HepG2 (cell line): ENCODE results near the gene TSNAX. TPM values are rescaled to one million over a fixed set of nuclear protein-coding genes. Genes with fewer than 3 reads are reported as not detected.

Experiments
- ATAC-seq: fragments of 200-7000 bp; cut with Tn5 transposase; 3 replicates; pipeline ENCODE4 v1.9.1; 2020; ENCODE audit warnings: mild to moderate bottlenecking, moderate library complexity
- BruUV-seq: library from RNA; stranded (reverse); fragments of 400-500 nt; replicated peaks from 2 replicates; lab custom pipeline; 2021; lab: Mats Ljungman, UMichigan
- CTCF ChIA-PET: fragments of 300-600 bp; formaldehyde crosslinking; extraction: SDS; loops from one replicate; lab custom pipeline; 2021; ENCODE audit warnings: low total read pairs, inconsistent platforms, low intra/inter-chr PET ratio; lab: Yijun Ruan, JAX
- POLR2A ChIA-PET: fragments of 350-600 bp; sonication (Branson Sonifier 250); formaldehyde crosslinking; loops from one replicate; lab custom pipeline; 2020; ENCODE audit warnings: antibody characterized with exemption, inconsistent platforms; lab: Yijun Ruan, JAX
- DNase-seq: peaks from one replicate; pipeline ENCODE4 v3.0.0-alpha.2; 2015; ENCODE audit warnings: low spot score
- FAIRE-seq: peaks from 3 replicates; lab custom pipeline; 2011; peaks lifted over from hg19 to GRCh38; lab: Jason Lieb, UNC
- H2AFZ ChIP-seq: one replicate; pipeline ENCODE4 v1.6.1; 2011; ENCODE audit warnings: low read length, inconsistent platforms
- H3K27ac ChIP-seq: fragments of 300-600 bp; 3 replicates; pipeline ENCODE4 v1.8.0; 2011; ENCODE audit warnings: mixed run types, mild to moderate bottlenecking, mixed read lengths, low read length, inconsistent platforms; ENCODE audit not compliant: insufficient read depth; ENCODE audit errors: extremely low read length
- H3K27me3 ChIP-seq, 2 experiments: fragments of 200-600 bp in 1 of 2; 2 replicates in 1 of 2; 3 replicates in 1 of 2; pipeline versions ENCODE4 v1.6.0 to v1.8.0; 2011; ENCODE audit warnings: low read length in 2 of 2, mild to moderate bottlenecking in 2 of 2, moderate library complexity in 2 of 2, inconsistent platforms in 1 of 2; ENCODE audit not compliant: insufficient read depth in 2 of 2, control insufficient read depth in 1 of 2
- H3K36me3 ChIP-seq, 2 experiments: fragments of 200-600 bp in 1 of 2; replicated peaks in 1 of 2; 2 replicates in 1 of 2; 3 replicates in 1 of 2; pipeline versions ENCODE4 v1.5.1 to v1.8.0; 2011; ENCODE audit warnings: low read length in 2 of 2, inconsistent platforms in 1 of 2; ENCODE audit not compliant: insufficient read depth in 2 of 2, control insufficient read depth in 1 of 2
- H3K4me1 ChIP-seq: 2 replicates; pipeline ENCODE4 v1.5.1; 2012; ENCODE audit warnings: low read length, inconsistent platforms; ENCODE audit not compliant: insufficient read depth
- H3K4me2 ChIP-seq: 2 replicates; pipeline ENCODE4 v1.6.0; 2011; ENCODE audit warnings: low read depth, low read length, inconsistent platforms
- H3K4me3 ChIP-seq, 3 experiments: fragments of 200-600 bp in 1 of 3; sonication (generic), shearing (Covaris generic) in 1 of 3; replicated peaks in 1 of 3; 2 replicates each; pipeline ENCODE4 v1.5.1; 2011 to 2016; ENCODE audit warnings: low read length in 3 of 3, inconsistent platforms in 2 of 3, low read depth in 2 of 3, mild to moderate bottlenecking in 2 of 3, control low read depth in 1 of 3, mixed read lengths in 1 of 3; ENCODE audit not compliant: insufficient read depth in 1 of 3
- H3K79me2 ChIP-seq: one replicate; pipeline ENCODE4 v1.6.1; 2011; ENCODE audit warnings: low read length, inconsistent platforms; ENCODE audit not compliant: insufficient read depth
- H3K9ac ChIP-seq: 2 replicates; pipeline ENCODE4 v1.6.0; 2011; ENCODE audit warnings: mild to moderate bottlenecking, low read depth, low read length, inconsistent platforms; ENCODE audit not compliant: insufficient read depth
- H3K9me3 ChIP-seq: 2 replicates; pipeline ENCODE4 v1.5.1; 2012; ENCODE audit warnings: mild to moderate bottlenecking, low read length
- H4K20me1 ChIP-seq: 2 replicates; pipeline ENCODE4 v1.6.0; 2011; ENCODE audit warnings: inconsistent platforms, mild to moderate bottlenecking, low read length, moderate library complexity; ENCODE audit not compliant: insufficient read depth
- ATAD3A ChIP-seq: sonication (generic); formaldehyde crosslinking; IDR thresholded peaks from 2 replicates; pipeline ENCODE4 v1.4.0; 2020; ENCODE audit warnings: missing genetic modification reagents
- CBX1 ChIP-seq: IDR thresholded peaks from one replicate; pipeline ENCODE4 v1.6.1; 2016; ENCODE audit warnings: antibody characterized with exemption, low read depth
- POLR2G ChIP-seq: fragments of 200-400 bp; formaldehyde crosslinking; IDR thresholded peaks from 2 replicates; pipeline ENCODE4 v1.6.1; 2018; ENCODE audit warnings: mild to moderate bottlenecking, low read depth, low read length, moderate library complexity
- RORA ChIP-seq: sonication (generic); formaldehyde crosslinking; IDR thresholded peaks from 2 replicates; pipeline ENCODE4 v1.5.0; 2020; ENCODE audit warnings: mild to moderate bottlenecking, missing genetic modification reagents, moderate library complexity
- SMAD1 ChIP-seq: sonication (generic); formaldehyde crosslinking; IDR thresholded peaks from 2 replicates; pipeline ENCODE4 v1.4.0; 2020; ENCODE audit warnings: missing genetic modification reagents, low read depth, mild to moderate bottlenecking, borderline replicate concordance
- THAP7 ChIP-seq: sonication (generic); formaldehyde crosslinking; IDR thresholded peaks from 2 replicates; pipeline ENCODE4 v1.8.1; 2023; ENCODE audit warnings: mild to moderate bottlenecking, missing genetic modification reagents
- TOE1 ChIP-seq: sonication (generic); formaldehyde crosslinking; IDR thresholded peaks from 2 replicates; pipeline ENCODE4 v1.4.0; 2020; ENCODE audit warnings: mild to moderate bottlenecking, missing genetic modification reagents
- ZBTB25 ChIP-seq: IDR thresholded peaks from 2 replicates; pipeline ENCODE4 v1.6.1; 2018; ENCODE audit warnings: missing genetic modification reagents
- ZC3H13 ChIP-seq: sonication (generic); formaldehyde crosslinking; IDR thresholded peaks from 2 replicates; pipeline ENCODE4 v1.8.1; 2023; ENCODE audit warnings: mild to moderate bottlenecking, missing genetic modification reagents, moderate library complexity
- ZFP36L1 ChIP-seq: sonication (generic); formaldehyde crosslinking; IDR thresholded peaks from 2 replicates; pipeline ENCODE4 v1.8.0; 2022; ENCODE audit warnings: mild to moderate bottlenecking, missing genetic modification reagents, moderate library complexity
- ZNF235 ChIP-seq: sonication (generic); formaldehyde crosslinking; IDR thresholded peaks from 2 replicates; pipeline ENCODE4 v1.8.1; 2023; ENCODE audit warnings: mild to moderate bottlenecking, missing genetic modification reagents, borderline replicate concordance
- ZNF562 ChIP-seq: sonication (generic); formaldehyde crosslinking; IDR thresholded peaks from 2 replicates; pipeline ENCODE4 v1.8.0; 2022; ENCODE audit warnings: missing genetic modification reagents, borderline replicate concordance
- ZNF609 ChIP-seq: sonication (generic); formaldehyde crosslinking; IDR thresholded peaks from 2 replicates; pipeline ENCODE4 v1.4.0; 2020; ENCODE audit warnings: mild to moderate bottlenecking, missing genetic modification reagents, borderline replicate concordance
- ZNF709 ChIP-seq: sonication (generic); formaldehyde crosslinking; IDR thresholded peaks from 2 replicates; pipeline ENCODE4 v1.5.0; 2020; ENCODE audit warnings: mild to moderate bottlenecking, missing genetic modification reagents
- ZZZ3 ChIP-seq: sonication (generic); formaldehyde crosslinking; IDR thresholded peaks from 2 replicates; pipeline ENCODE4 v1.4.0; 2020; ENCODE audit warnings: missing genetic modification reagents, mild to moderate bottlenecking, borderline replicate concordance
- WGBS: methylation state at CpG from one replicate; pipeline ENCODE4 v1.1.6; 2017; ENCODE audit warnings: low lambda C conversion rate; 5-methylcytosine and 5-hydroxymethylcytosine counted together
- in situ Hi-C: cut with HindIII; loops from 2 replicates; pipeline ENCODE4 v1.10.0; 2017; ENCODE audit warnings: low pct_unique_long_range_greater_than_20kb; ENCODE audit not compliant: extremely low pct_ligation_motif_present
- intact Hi-C: fragments of 100-400 bp; cut with micrococcal nuclease; formaldehyde crosslinking; loops from one replicate; pipeline ENCODE4 v1.10.0; 2022; ENCODE audit not compliant: unreplicated experiment
- polyA plus RNA-seq, 8 experiments: library from polyadenylated mRNA; depleted of rRNA in 3 of 8; stranded (reverse) in 7 of 8; unstranded in 1 of 8; fragments of >200 nt; fragmentation: Illumina TruSeq in 4 of 8; extraction: Trizol in 4 of 8; gene quantifications; 2 replicates each; pipeline versions ENCODE4 v1.2.1 to v1.2.3, GENCODE V29; 2011 to 2016; ENCODE audit warnings: low read depth in 4 of 8, missing spikeins in 1 of 8, mixed read lengths in 1 of 8; ENCODE audit not compliant: insufficient read depth in 1 of 8
- total RNA-seq, 5 experiments: library from RNA; depleted of rRNA; stranded (reverse); fragments of >200 nt; fragmentation: Illumina TruSeq; extraction: Trizol; gene quantifications; 2 replicates each; pipeline ENCODE4 v1.2.3, GENCODE V29; 2016; ENCODE audit warnings: low read depth in 1 of 5

The TSNAX gene
- total and polyA plus RNA-seq, 2 of the 13 experiments (the other 11 are each of a cell fraction or from before 2014, with no cell fraction given), result 13.2 to 46.2 TPM

- BruUV-seq, result no TSS peak
- POLR2A ChIA-PET, result interaction anchor here (2.0 kb wide), 1 partner anchor 238 kb away, joined by 6 read pairs; the partner anchor contains the start of genes EXOC8 and SPRTN
- no peak for FAIRE-seq
These were observed 47.0 kb downstream of the TSNAX start for GRCh38 chr1:231575472-231575871.

More at GRCh38 chr1:231575472-231575871, 47.0 kb downstream of the TSNAX start:
- Histone ChIP-seq H3K4me1 (peaks cover 18% of the 10 kb centered on the region), H3K9ac (no peak overlapping the region), H4K20me1 (no peaks in the 10 kb centered on the region), H3K79me2 (no peaks in the 10 kb centered on the region), H2AFZ (no peak overlapping the region), H3K36me3 (no peaks in the 10 kb centered on the region), H3K27me3 (no peaks in the 10 kb centered on the region), H3K4me3 (no peak overlapping the region), H3K9me3 (no peaks in the 10 kb centered on the region), H3K27ac (no peak overlapping the region), H3K4me2 (no peak overlapping the region)
- CTCF ChIA-PET, result no interaction called here
- in situ Hi-C loops, result no loop called here
- intact Hi-C loops, result no loop called here
- no peak for DNase-seq
- WGBS, result 90% methylated on average over 2 of the region's 2 CpGs
- no peak for ATAC-seq
- TF ChIP-seq POLR2G, result no peak
- no peak for TF ChIP-seq TOE1
- TF ChIP-seq ZZZ3 (CRISPR knock-in tag), result no peak
- TF ChIP-seq ZNF562, result no peak
- TF ChIP-seq SMAD1 (CRISPR knock-in tag), result no peak
- TF ChIP-seq CBX1, result no peak
- no peak for TF ChIP-seq ZNF609 (CRISPR knock-in tag)
- TF ChIP-seq RORA, result no peak
- TF ChIP-seq ZBTB25 (CRISPR knock-in tag), result no peak
- TF ChIP-seq THAP7 (CRISPR knock-in tag), result no peak
- no peak for TF ChIP-seq ZC3H13 (CRISPR knock-in tag)
- TF ChIP-seq ATAD3A (CRISPR knock-in tag), result no peak
- TF ChIP-seq ZFP36L1 (CRISPR knock-in tag), result no peak
- no peak for TF ChIP-seq ZNF235 (CRISPR knock-in tag)
- no peak for TF ChIP-seq ZNF709 (CRISPR knock-in tag)
